GM19099 (cell line): ENCODE data around the gene GALNT18.

ENCODE experiments used
- POLR2A ChIP-seq: IDR thresholded peaks from 3 replicates; pipeline ENCODE4 v1.6.1; 2011; ENCODE audit warnings: low read depth; ENCODE audit not compliant: insufficient read length; ENCODE audit errors: extremely low read depth

GALNT18 gene

GRCh38 chr11:11583801-11584529 is 37.8 kb downstream of the GALNT18 start:
- TF ChIP-seq POLR2A: no peak

DNA sequence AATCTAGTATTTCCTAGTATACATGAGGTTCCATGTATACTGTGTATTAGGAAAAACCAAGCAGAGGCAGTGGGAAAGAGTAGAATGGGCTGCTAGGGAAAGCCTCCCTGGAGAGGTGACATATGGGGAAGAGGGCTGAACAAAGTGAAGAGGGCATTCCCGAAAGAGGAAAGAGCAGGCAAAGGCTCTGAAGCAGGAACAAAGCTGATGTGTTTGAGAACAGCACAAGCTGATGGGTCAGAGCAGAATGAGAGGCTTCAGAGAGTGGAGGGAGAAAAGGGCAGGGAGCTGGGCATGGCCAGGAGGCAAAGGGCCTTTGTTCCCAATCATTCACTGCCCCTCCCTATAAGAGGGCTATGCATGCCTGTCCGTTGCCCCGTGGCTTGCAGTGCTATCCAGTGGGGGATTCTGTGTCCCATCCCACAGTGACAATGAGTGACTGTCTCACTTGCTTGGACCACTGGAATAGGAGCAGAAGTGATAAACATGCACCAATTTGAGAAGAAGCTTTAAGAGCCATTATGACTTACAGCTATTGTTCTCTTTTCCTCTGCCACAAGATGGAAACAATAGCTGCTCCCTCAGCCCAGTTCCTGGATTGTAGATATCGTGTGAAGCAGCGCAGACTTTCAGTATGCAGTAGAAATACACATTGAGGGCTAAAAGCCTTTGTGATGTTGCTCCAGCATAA is 39.6 kb downstream of the GALNT18 start:
- TF ChIP-seq POLR2A: no peak

GRCh38 chr11:11581481-11581880 is 40.3 kb downstream of the GALNT18 start:
- TF ChIP-seq POLR2A: no peak

DNA sequence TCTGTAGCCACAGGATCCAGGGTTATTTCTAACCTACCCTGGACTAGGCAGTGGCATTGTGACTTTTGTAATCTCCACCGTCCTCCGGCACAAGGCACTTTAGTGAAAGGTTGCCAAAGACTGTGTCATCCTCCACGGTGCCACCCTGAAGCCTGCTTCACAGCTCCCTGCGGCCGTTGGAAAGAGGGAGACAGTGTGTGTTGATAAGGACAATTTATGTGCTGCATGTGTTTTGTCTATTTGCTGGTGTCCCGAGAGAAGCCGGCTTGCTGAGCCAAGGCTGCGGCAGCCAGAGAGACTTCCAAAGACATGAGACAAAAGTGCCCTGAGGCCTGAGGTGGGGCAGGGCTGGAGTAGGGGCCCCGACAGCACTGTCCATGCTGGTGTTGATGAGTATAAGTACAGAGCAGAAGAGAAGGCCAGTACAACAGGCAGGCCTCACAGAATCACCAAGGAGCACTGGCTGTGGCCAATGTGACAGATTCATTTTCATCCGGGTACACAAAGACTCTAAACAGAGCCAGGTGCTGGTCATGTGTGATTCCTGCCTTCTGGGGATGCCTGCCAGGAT is 40.9 kb downstream of the GALNT18 start:
- TF ChIP-seq POLR2A: no peak

DNA sequence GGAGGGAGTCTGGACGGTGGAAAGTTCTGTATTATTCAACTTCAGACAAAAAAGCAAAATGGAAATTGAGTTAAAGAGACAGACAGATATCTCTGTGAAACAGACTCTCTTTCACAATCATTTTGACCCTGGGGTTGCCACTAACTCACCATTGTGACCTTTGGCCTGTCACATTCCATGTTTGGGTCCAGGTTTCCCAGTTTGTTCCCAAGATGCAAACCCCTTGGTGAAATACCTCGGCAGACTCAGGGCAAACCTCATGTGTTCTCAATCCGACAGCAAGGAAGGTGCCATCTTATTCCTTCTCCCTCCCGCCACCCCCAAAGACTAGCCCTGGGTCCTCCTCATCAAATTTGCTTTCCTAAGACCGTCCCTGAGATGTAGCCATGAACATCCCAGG is 41.8 kb downstream of the GALNT18 start:
- TF ChIP-seq POLR2A: no peak

- TF ChIP-seq POLR2A: no peak
These were observed 42.5 kb downstream of the GALNT18 start for GRCh38 chr11:11579012-11579988.

DNA sequence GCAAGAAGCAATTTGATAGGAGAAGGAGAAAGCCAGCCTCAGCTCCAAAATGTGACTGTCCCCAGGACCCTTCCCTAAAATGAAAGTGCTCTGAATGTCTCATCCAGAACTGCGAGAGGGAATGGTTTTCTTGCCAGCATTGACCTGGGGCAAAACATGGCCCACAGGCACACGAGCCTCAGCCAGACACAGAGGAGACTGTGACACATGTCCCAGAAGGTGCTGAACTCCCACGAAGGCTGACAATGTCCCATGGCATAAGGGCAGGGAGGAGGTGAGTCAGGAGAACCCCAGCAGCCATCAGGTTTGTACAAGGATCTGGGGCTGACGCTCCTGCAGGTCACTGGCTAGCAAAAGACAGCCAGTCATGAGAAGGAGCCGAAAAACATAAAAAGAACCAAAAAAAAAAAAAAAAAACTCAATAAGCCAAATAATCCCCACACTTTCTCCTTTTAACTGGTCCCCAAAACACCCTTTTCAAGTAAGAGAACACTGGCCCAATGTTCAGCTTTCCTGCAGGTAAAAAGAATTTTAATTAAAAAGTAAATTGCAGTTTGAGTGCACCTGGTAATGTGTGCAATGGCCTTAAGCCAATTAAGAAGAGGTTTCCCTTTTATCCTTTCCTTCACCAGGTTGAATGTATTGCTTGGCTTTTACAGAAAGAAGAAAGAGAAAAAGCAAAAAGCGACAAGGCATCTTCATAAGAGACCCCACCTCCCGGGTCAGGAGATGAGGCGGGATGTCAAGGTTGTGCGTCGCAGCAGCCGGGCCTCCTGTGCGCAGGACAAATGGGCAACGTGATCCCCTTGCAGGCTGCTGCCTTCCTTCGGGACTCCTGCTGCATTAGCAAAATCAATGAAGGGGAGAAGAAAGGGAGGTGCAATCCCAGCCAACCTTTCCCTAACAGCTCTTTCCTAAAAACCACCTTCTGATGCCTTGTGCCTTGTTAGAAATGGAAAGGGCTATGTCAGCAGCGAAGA is 43.6 kb downstream of the GALNT18 start:
- TF ChIP-seq POLR2A: no peak

- TF ChIP-seq POLR2A: no peak
These were observed 44.5 kb downstream of the GALNT18 start for GRCh38 chr11:11577251-11577855.

DNA sequence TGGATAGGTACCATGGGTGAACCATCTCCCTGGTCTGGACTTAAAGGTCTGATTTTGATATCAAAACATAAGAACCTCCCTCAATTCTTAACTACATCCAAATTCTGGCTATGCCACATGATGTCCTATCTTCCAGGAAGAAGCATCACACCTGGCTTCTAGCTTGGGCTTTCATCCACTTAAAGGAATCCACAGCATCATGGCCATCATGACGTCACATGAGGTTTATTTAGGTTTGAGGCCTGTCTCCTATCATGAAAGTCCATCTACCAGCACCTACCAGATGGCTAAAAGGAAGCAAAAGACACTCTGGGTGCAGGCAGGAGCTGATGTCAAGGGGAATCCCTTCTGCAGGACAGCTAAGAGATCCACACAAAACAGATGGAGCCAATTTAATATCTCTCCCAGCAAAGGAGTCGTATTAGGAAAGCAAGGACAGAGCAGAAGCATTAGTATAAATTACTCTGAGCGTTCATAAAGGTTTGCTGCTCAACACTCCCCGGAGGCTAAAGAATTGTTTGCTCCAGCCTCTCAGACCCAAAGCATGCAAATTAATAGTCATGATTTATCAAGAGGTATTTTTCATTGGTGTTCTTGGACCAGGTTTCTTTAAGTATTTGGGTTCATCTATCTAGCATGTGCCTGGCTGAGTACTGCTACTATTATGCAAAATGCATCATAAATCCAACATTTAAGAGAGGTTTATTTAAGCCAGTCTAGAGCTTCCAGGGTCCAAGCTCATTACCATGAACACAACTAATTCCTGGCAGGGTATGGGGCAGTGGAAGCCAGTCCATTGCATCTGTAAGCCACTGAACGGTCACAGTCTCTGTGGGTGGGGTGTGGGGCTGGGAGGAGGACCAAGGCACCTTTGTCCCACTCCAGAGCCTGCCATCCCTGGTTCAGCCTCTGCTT is 47.2 kb downstream of the GALNT18 start:
- no peak for TF ChIP-seq POLR2A

GRCh38 chr11:11572386-11572785 is 49.4 kb downstream of the GALNT18 start:
- TF ChIP-seq POLR2A: no peak

DNA sequence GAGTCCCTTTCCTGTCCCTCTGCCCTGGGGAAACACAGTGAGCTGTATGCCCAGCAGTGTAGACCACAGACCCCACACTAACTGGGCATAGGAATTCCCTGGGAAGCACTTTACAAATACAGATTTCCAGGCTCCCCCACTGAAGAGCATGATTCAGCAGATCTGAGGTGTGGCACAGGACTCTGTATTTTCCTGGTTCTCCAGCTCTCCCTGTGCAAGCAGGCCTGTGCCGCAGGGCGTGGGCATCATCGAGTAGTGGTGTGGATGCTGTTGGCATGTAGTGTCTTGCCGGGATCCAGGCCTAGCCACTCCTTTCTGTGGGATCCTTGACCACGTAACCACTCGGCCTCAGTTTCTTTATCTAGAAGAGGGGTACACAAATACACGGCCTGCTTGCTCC is 49.9 kb downstream of the GALNT18 start:
- TF ChIP-seq POLR2A: no peak

DNA sequence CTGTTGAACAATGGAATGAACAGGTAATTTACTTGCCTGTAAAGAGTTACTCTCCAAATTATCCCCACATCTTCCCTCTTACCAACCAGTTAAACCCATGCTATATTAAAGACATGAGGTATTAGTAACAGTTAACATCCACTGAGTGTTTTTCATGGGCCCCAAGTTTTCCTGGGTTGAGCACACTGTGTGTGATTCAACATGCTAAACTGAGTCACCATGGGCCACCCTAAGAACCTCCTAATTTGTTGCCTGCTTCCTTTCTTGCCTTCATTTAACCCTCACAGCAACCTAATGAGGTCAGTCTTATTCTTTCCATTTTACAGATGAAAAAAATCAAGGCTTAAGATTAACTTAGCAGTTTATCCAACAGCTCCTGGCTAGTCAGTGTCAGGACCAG is 51.0 kb downstream of the GALNT18 start:
- TF ChIP-seq POLR2A: no peak
